GM12873 (cell line): ENCODE results near the gene PDE4D.

ENCODE experiments used
- TF ChIP-seq, protein P1 (sequence below): IDR thresholded peaks from 2 replicates; pipeline ENCODE4 v1.5.1; 2012; ENCODE audit warnings: low read depth, mild to moderate bottlenecking, moderate library complexity, low read length, control low read depth; ENCODE audit not compliant: insufficient read depth; ENCODE audit errors: missing control alignments

Gene PDE4D

GRCh38 chr5:59360130-59360555, 533.4 kb downstream of the PDE4D start:
- TF ChIP-seq, protein P1, sequence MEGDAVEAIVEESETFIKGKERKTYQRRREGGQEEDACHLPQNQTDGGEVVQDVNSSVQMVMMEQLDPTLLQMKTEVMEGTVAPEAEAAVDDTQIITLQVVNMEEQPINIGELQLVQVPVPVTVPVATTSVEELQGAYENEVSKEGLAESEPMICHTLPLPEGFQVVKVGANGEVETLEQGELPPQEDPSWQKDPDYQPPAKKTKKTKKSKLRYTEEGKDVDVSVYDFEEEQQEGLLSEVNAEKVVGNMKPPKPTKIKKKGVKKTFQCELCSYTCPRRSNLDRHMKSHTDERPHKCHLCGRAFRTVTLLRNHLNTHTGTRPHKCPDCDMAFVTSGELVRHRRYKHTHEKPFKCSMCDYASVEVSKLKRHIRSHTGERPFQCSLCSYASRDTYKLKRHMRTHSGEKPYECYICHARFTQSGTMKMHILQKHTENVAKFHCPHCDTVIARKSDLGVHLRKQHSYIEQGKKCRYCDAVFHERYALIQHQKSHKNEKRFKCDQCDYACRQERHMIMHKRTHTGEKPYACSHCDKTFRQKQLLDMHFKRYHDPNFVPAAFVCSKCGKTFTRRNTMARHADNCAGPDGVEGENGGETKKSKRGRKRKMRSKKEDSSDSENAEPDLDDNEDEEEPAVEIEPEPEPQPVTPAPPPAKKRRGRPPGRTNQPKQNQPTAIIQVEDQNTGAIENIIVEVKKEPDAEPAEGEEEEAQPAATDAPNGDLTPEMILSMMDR: no peak

GRCh38 chr5:59358005-59358861, 535.3 kb downstream of the PDE4D start:
- TF ChIP-seq, protein P1: no peak

- TF ChIP-seq, protein P1: no peak
These were observed 536.0 kb downstream of the PDE4D start for GRCh38 chr5:59357381-59357977.

DNA sequence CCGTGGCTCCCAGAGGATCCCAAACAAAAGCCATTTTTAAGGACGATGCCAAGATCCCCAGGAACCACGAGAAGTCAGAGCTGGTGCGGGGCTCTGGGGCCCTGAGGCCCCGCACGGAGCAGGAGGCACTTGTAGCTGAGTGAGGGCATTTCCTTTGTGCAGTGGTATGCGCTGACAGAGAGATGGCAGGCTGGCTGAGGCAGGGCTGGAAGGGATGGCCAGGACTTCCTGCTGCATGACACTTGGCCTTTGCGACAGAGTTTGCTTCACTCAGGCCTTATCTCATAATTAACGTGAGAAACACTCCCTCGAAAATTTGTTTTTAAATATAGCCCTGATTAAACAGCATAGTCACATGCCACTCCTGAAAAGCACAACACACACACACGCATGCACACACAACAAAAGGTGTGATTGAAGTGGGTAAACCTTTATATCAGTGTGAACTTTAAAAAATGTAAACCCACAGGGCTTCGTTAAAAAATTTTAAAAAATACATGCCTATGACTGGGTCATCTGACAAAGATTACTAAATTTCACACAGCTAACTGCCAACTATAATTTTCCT, 536.6 kb downstream of the PDE4D start:
- TF ChIP-seq, protein P1: no peak

DNA sequence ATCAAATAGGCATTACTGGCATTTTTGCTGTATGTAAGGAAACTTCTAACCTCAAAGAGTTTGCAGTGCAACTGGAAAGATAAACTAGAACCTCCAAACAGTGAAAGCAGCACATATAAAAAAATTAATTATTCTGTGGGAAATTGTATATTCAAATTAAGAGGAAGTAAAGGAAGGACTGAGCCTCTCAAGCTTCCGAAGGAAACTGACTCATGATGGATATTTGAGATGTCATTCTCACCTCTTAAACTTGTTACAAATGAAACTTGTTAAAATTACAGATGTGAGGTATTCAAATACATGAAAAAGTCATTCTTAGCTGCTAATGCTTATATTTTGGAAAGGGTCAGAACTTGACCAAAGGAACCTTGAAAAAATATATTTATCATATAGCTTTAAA, 538.7 kb downstream of the PDE4D start:
- TF ChIP-seq, protein P1: no peak

DNA sequence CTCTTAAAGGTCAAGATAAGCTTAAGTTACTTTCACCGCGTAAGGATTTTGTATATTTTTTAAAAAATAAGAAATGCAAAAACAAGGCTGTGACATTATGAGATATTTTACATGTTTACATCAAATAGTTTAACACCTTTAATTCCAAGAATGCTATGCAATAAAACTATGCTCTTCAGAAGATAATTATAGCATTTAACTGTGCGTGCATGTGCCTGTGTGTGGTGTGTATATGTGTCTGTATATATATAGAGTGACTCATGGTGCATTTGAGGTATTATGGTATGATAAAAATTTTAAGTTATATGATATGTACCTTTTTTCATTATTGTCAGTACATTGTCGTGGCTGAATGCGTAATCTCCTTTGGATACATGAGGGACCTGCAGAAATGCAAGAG, 539.3 kb downstream of the PDE4D start:
- TF ChIP-seq, protein P1: no peak
